NCI-H1436 (cell line): ENCODE measurements around the gene LRFN2.

ENCODE experiments used
- DNase-seq: peaks from one replicate; lab custom pipeline; 2025; lab: John Stamatoyannopoulos, UW

The LRFN2 gene

GRCh38 chr6:40587240-40588069 lies at the start of gene LRFN2:
LRFN2 (minus strand) TSS chr6:40587364.
- peak; percentile 68 for DNase-seq

- DNase-seq: peak; percentile 2
These were observed 47.3 kb upstream of the LRFN2 start for GRCh38 chr6:40634429-40634828.

GRCh38 chr6:40631744-40632143 lies 44.6 kb upstream of the LRFN2 start:
- DNase-seq: no peak

- DNase-seq: no peak
These were observed 43.3 kb upstream of the LRFN2 start for GRCh38 chr6:40630488-40630887.

GRCh38 chr6:40630051-40630450 lies 42.9 kb upstream of the LRFN2 start:
- DNase-seq: no peak

GRCh38 chr6:40629463-40629862 lies 42.3 kb upstream of the LRFN2 start:
- no peak for DNase-seq

- no peak for DNase-seq
These were observed 40.2 kb upstream of the LRFN2 start for GRCh38 chr6:40627316-40627715.

GRCh38 chr6:40626886-40627285 lies 39.7 kb upstream of the LRFN2 start:
- no peak for DNase-seq

- no peak for DNase-seq
These were observed 36.8 kb upstream of the LRFN2 start for GRCh38 chr6:40623932-40624331.

GRCh38 chr6:40623178-40623577 lies 36.0 kb upstream of the LRFN2 start:
- DNase-seq: no peak

- no peak for DNase-seq
These were observed 33.5 kb upstream of the LRFN2 start for GRCh38 chr6:40620574-40621240.

- DNase-seq: no peak
These were observed 27.5 kb upstream of the LRFN2 start for GRCh38 chr6:40614671-40615070.

GRCh38 chr6:40611912-40612311 lies 24.7 kb upstream of the LRFN2 start:
- DNase-seq: no peak

GRCh38 chr6:40611434-40611833 lies 24.3 kb upstream of the LRFN2 start:
- DNase-seq: no peak

GRCh38 chr6:40610229-40610628 lies 23.1 kb upstream of the LRFN2 start:
- DNase-seq: no peak

- DNase-seq: no peak
These were observed 19.8 kb upstream of the LRFN2 start for GRCh38 chr6:40606981-40607380.

- no peak for DNase-seq
These were observed 19.4 kb upstream of the LRFN2 start for GRCh38 chr6:40606526-40606925.

- no peak for DNase-seq
These were observed 16.9 kb upstream of the LRFN2 start for GRCh38 chr6:40604082-40604481.

- no peak for DNase-seq
These were observed 12.4 kb upstream of the LRFN2 start for GRCh38 chr6:40599555-40599954.

- no peak for DNase-seq
These were observed 11.4 kb upstream of the LRFN2 start for GRCh38 chr6:40598516-40598915.

- DNase-seq: no peak
These were observed 10.1 kb upstream of the LRFN2 start for GRCh38 chr6:40597301-40597700.

- DNase-seq: no peak
These were observed 1.3 kb upstream of the LRFN2 start for GRCh38 chr6:40588480-40588879.

GRCh38 chr6:40588070-40588384 lies 863 bp upstream of the LRFN2 start:
- DNase-seq: no peak
